NCI-H2196 treated with DMSO at 0.1 percent for 48 hours (cell line): ENCODE results near the gene RAD9A.

ENCODE experiments used
- DNase-seq: peaks from one replicate; lab custom pipeline; 2025; ENCODE audit not compliant: unreplicated experiment; lab: John Stamatoyannopoulos, UW

The RAD9A gene

DNA sequence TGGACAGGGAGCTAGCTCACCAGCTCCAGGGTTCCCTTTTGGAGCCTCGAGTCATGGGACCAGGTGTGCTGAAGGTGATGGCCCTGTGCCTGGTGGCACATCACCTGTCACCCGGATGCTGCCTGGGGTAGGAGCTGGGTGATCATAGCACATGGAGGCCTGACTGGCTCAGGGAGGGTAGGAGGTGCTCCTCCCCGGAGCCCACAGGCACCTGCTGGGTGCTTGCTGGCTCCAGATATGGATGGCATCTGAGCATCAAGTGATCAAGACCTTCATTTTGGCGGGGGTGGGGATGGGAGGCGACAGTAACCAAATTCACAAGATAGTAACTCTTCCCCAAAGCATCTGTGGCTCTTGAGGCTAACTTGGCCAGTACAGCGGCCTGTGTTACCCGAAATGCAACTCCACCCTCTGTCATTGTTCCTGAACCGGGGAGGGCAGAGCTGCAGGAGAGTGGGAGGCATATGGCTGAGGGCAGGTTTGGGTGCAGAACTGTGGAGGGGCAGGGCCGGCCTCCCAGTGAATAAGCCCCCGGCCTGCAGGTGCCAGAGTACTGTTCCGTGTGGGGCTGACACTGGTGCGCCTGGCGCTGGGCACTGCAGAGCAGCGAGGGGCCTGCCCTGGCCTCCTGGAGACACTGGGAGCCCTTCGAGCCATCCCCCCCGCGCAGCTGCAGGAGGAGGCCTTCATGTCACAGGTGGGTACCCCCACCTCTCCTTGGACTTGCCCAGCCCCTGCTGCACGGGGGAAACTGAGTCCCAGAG lies 16.8 kb downstream of the RAD9A start:
- no peak for DNase-seq

DNA sequence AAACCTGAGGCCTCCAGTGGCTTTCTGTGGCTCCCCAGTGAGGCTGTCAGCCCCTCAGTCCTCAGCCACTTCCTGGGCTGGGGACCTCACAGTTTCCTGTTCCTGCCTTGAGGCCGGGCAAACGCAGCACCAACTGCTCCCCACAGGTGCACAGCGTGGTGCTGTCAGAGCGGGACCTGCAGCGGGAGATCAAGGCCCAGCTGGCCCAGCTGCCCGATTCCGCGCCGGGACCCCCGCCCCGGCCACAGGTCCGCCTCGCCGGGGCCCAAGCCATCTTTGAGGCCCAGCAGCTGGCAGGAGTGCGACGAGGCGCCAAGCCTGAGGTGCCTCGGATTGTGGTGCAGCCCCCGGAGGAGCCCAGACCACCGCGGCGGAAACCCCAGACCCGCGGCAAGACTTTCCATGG lies 17.5 kb downstream of the RAD9A start:
- DNase-seq: no peak

DNA sequence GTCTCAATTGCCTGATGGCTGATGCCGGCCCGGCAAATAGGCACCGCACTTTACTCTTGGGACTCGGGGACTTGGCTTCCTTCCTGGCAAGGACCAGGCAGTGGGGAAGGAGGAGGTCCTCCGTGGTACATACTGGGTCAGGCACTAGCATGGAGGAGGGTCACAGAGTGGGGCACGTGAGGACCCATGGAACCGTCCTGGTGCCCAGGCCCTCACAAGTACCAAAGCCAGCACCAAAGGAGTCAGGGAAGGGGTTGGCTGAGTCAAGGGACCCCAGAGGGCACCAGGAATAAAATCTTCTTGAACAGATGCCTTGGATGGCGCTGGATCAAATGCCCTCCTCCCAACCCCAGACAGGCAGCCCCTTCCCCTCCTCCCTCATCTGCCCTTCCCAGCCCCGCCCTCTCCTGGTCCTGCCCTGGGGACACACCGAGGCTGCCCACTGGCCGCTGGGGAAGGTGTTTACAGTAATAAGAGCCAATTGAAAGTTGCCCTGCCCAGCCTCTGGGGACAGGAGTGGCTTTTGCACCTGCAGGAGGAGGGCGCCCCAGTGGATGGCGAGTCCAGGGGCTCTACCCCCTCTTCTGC lies 18.1 kb downstream of the RAD9A start:
- DNase-seq: no peak

DNA sequence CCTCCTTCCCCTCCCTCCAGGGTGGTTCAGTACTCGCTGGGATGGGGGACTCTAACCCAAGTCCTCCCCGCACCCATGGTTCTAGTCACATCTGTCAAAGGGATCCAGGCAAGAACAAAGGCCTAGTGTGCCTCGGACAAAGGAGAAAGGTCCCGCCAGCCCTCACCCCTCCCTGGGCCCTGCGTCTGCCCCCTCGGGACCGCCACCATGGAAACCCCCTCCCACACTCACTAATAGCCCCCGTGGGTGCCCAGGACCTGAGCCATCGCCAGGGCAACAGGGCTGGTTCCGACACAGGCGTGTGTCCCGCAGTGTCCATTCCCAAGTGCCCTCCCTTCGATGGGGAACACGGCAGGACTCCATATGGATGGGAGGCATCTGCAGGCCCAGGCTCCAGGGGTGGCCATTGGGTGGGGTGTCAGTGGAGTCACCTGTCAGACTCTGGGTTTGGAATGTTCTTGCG lies 18.6 kb downstream of the RAD9A start:
- DNase-seq: no peak

DNA sequence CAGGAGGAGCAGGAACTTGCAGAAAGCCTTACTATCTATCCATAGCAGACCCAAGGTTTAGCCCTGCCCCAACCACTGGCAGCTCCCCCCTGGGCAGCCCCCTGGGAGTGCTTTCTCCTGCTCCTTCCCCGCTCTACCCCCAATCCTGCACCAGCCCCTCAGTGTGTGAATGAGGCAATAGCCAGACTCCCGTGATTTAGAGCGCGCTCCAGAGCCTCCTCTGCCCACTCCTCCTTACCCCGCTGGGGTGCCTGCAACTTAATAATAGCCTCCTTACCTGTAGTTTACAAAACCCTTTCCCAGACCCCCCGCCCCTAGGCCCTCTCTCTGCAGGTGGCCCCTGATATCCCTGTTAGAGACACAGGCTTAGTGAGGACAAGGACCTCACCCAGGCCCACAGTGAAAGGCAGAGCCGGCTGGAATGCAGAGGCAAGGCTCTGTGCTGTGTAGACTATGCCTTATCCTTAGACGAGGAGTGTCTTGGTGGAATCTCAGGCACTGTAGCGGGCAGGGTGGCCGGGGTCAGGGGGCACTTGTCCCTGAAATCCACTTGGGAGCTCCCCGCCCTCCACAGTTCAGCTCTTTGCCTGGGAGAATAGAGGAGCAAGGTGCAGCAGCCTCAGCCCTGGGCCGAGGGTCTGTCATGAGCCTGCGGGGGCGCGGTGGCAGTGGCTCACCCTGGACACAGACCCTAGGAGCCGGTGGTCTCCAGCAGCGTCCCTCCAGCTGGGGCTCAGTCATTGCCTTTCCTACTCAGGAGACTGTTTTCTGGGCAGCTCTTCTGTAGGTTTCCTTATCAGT lies 19.4 kb downstream of the RAD9A start:
- DNase-seq: no peak

DNA sequence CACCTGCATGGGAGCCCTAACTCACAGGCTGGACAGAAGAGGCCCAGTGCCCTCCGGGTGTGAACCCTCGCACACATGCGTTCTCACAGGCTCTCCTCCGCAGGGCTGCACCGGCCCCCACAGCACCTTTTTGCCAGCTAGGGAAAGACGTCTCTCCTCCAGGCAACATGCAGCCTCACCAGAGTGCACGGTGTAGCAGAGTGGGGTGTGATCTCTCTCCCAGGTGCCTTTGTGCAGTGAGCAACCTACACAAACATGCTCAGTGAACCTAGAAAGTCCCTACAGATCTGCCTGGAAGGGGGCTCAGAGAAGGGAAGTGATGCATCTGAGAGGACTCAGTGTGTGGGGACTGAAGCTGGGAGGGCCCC lies 20.0 kb downstream of the RAD9A start:
- DNase-seq: no peak

DNA sequence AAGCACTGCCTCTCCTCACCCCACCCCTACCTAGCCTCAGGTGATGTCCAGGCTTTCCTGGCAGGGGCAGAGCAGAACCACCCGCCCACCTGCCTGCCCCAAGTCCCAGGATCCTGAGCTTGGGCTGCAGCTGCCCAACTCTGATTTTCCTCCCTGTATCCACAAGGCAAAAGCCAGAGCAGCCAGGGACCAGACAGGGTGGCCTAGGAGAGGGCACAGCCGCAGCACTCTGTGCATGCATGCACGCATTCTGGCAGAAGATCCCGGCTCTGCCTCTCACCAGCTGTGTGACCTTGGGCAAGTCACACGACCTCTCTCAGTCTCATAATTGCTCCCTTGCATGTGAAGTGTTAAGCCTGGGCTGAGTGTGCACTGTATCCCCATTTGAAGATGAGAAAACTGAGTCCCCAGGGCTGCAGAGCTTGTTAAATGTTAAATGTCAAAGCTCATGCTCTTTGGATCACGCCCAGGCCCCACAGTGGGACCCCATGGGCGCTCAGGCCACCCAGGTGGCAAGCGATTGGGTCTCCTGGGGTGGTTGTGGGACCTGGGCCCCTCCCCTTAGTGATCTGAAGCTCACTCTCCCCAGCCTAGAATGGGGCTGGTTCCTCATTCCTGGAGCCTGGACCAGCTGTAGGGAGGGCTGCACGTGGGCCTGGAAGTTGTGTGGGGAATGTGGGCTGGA lies 20.9 kb downstream of the RAD9A start:
- no peak for DNase-seq

DNA sequence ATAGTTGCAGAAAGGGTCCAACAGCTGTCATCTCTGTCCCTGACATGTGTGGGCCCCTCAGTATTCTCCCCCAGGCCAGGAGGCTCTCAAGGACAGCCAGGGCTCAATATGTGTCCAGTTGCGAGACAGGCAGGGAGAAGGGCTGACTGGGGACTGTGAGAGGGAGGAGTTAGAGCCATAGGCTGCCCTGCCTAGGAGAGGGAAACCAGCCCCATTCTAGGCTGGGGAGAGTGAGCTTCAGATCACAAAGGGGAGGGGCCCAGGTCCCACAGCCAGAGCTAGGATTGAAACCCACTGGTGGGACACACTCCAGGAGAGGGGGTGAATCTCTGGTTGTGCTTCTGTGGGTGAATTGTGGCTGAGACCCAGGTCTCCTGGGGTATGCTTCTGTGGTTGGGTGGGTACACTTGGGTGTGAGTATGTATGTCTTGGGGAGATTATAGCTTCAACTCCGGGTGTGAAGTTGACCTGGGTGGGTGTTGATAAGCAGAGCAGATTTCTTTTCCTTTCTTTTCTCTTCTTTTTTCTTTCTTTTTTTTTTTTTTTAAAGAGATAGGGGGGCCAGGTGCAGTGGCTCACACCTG lies 21.6 kb downstream of the RAD9A start:
- no peak for DNase-seq

DNA sequence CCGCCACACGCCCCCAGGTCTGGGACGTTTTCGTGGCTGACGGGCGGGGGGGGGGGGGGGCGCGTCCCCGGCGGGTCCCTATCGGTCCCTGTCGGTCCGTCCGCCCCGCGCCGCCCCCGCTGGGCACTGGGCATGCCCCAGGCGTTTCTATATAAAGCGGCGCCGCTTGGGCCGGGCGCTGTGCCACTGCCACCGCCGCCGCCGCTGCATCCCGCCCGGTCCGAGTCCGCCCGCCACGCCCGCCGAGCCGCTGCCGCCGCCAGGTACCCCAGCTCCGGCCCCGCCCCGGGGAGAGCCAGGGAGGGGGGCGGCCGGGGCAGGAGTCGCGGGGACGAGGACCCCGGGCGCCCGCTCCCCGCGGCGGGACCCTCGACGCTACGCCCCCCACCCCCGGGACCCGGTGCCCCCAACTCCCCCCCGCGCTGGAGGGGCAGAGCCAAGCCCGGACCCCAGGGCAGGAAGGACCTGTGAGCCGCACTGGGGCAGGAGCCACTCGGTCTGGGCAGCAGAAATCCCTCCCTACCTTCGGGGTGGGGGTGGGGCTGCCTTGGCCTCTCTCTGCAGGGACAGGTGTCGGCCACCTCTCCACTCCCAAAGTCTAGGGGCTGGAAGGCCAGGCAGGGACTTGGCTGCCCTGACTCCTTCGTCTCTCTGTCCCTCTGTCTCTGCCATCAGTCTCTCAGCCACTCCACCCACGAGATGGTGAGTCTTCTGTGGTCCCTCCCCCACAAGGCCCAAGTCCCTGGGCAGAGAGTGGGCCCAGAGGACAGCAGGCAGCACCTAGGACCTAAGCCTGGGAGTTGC lies 23.9 kb downstream of the RAD9A start, which contains the start of gene CARNS1:
Gene CARNS1 (plus strand): TSS at position 178 of the 804 bp plus-strand sequence. CDS start 522 bp downstream, at position 700.
- no peak for DNase-seq

DNA sequence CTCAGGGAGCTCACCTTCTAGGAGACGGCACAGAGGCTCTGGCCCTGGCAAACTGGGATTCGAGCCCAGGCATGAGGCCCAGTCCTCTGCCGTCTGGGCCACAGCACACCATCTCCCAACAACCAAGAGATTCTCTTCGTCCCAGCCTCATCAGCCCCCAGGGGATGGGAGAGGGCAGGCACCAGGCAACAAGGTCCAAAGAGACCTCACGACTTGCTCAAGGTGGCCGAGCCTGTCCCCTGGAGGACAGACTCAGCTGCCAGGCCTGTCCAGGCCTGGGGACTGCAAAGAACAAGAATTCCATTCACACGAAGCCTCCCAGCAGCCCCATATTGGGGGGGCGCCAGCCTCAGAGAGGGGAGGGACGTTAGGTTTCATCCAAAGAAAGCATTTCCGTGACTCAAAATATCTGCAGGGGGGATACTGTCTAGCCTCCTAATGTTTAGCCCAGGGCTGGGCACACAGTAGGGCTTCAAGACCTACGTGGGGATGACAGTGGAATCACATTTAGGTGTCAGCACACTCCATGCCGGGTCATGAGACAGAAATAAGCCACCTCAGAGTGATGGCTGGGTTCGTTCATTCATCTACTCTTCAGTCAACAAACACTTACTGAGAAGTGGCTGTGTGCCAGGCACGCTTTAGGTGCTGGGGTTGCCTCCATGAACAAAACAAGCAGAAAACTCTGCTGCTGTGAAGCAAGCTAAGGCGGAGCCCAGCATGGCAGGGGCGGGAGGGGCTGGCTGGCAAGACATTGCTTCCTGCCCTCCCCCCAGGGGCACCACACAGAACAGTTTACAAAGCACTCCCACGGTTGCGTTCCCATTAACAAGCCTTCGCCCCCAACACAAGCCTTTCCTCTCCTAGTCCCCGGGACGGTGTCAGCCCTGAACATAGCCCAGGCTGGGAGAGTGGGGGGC lies 24.9 kb downstream of the RAD9A start:
- DNase-seq: peak; percentile 56

DNA sequence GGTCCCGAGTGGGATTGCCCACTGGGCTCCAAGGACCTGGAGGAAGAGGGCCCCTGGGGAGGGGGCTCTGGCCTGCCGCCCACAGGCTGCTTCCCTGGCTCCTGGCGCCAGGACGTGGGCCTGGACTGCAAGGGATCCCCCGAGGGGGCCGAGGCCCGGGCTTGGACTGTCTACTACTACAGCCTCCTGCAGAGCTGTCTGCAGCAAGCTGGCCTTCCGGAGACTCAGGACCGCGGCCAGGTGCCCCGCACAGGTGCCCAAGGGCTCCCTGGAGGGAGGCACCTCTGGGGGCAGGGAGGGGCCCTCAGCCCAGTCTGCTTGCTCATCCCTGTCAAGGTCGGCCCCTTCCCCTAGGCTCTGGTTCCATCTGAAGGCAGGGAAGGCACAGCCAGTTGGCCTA lies 25.6 kb downstream of the RAD9A start:
- no peak for DNase-seq

DNA sequence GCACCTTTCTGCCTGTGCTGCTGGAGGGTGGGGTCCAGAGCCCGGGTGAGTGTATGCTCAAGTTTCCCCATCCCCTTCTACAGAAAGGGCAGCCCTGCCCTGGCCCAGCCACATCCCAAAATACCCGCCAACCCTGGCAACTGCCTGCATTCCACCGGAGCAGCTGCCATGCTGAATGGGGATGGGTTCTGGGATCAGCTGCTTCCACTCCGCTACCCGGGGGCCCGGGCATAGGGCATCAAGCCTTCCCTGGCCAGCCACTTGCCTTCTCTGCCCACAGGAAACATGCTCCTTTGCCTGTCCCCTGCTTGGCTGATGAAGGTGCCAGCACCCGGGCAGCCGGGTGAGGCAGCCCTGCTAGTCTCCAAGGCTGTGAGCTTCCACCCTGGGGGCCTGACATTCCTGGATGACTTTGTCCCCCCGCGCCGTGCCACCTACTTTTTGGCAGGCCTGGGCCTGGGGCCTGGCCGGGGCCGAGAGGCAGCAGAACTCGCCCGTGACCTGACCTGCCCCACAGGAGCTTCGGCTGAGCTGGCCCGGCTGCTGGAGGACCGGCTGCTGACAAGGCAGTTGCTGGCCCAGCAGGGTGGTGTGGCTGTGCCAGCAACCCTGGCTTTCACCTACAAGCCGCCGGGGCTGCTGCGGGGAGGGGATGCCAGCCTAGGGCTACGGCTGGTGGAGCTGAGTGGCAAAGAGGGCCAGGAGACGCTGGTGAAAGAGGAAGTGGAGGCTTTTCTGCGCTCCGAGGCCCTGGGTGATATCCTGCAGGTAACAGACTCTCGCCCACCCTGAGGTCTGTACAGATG lies 26.9 kb downstream of the RAD9A start:
- DNase-seq: no peak

DNA sequence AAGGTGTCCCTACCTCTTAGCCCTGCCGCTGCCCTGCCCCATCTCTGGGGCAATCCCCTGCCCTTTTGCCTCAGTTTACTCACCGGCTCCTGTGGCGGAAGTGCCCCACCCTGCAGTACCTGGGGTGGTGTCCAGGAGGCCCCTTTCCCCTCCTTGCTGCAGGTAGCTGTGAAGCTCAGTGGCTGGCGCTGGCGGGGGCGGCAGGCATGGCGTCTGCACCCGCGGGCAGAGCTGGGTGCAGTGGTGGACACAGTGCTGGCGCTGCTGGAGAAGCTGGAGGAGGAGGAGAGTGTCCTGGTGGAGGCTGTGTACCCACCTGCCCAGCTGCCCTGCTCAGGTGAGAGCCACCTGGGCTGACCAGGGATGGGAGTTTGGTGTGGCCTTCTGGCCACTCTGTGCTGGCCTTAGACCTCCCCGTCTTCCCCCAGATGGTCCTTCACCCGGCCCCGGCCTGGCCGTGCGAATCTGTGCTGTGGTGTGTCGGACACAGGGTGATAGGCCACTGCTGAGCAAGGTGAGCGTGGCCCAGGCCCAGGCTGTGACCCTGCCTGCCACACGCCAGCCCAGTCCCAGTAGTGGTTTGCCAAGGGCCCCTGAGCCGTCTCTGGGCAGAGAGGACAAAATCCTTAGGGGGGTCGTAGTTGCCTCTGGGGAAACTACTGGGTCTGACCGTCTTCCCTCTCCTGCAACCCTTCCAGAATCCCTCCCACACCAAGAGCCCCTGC lies 27.7 kb downstream of the RAD9A start:
- DNase-seq: no peak

DNA sequence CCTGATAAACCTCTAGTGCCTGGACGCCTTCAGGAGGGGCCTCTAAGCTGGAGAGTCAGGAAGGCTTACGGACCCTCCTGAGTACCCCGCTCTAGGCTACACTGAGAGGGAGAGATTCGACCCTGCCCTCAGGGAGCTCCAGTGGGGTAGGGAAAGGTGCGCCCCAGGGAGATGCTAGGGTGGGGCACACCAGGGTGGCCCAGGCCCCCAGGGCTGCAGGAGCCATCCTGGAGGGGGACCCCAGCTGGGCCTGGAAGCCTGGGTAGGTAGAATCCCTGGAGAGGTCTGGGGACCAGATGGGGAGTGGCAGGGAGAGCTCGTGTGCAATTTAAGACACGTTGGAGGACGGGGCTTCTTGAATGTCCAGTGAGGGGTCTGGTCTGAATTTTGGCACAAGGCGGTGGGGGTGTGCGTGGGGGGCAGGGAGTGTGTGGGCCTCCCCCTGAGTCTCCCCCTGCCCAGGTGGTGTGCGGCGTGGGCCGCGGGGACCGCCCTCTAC lies 28.4 kb downstream of the RAD9A start:
- DNase-seq: no peak

DNA sequence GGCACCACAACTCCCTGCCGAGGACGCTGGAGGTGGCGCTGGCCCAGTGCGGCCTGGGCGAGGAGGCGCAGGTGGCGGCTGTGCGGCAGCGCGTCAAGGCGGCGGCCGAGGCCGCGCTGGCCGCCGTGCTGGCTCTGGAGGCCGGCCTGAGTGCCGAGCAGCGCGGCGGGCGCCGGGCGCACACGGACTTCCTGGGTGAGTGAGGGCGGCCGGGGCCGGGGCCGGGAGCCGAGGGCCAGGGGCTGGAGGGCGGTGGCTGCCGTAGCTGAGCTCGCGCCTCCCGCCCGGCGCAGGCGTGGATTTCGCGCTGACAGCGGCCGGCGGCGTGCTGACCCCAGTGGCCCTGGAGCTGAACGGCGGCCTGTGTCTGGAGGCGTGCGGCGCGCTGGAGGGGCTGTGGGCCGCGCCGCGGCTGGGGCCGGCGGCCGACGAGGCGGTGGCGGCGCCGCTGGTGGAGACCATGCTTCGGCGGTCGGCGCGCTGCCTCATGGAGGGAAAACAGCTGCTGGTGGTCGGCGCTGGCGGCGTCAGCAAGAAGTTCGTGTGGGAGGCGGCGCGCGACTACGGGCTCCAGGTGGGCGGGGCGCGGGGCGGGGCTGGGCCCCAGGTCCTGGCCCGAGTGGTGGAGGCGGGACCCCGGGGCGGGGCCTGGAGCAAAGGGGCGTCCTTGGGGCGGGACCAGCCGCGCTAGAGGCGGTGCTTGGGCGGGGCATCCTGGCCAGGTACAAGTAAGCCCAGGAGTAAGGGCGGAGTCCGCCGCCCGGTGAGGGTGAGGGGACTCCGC lies 29.1 kb downstream of the RAD9A start:
- DNase-seq: peak; percentile 77

DNA sequence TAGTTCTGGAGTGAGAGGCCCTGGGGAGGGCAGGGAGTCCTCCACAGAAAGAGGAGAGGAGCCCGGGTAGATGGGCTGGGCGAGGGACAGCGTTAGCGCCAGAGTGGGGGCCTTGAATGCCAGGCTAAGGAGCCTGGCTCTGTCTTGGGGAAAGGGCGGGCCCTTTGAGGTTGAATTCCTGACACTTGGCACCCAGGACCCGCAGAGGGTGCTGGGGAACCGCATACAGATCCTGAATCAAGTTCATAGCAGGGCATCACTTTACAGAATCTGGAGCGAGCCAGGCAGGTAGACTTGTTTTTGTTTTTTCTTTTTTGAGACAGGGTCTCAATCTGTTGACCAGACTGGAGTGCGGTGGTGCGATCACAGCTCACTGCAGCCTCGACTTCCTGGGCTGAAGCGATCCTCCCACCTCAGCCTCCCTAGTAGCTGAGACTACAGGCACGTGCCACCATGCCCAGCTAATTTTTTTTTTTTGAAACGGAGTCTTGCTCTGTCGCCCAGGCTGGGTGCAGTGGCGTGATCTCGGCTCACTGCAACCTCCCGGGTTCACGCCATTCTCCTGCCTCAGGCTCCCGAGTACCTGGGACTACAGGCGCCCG lies 29.7 kb downstream of the RAD9A start:
- DNase-seq: no peak
